ENCODE results near the gene DIAPH1. TPM values are rescaled to one million over a fixed set of nuclear protein-coding genes. Genes with fewer than 3 reads are reported as not detected.
"Not testable (repeated sequence)": the region's sequence is repeated elsewhere in the genome, so short reads cannot be mapped to it uniquely, and the experiment has no call there.

DIAPH1 gene
- total and polyA plus RNA-seq, 11 donors, result 29.9 to 137 (median 61.5) TPM

- H3K27ac ChIP-seq, result no peak overlapping the region
- H3K4me1 ChIP-seq, result peaks cover 0 to 90% (median 29%) of the 10 kb centered on the region in 12 donors
- no peaks in the 10 kb centered on the region for H3K9me3 ChIP-seq
- DNase-seq (no peak), ATAC-seq (no peak)
- H3K4me3 ChIP-seq, result no peak overlapping the region
- intact Hi-C loops (cut with DNase I), result no loop called here
- no peaks in the 10 kb centered on the region for H3K27me3 ChIP-seq
- no peaks in the 10 kb centered on the region for H3K36me3 ChIP-seq
- 79 to 84% (median 80%) methylated on average over 3 of the region's 3 CpGs for WGBS, 4 donors
- TF ChIP-seq POLR2A (IDR thresholded peaks at IDR 0.05) (no peak), CTCF (IDR thresholded peaks at IDR 0.05) (no peak)
These were observed 7.5 kb downstream of the DIAPH1 start for GRCh38 chr5:141611289-141611688.

- H3K9me3 ChIP-seq; H3K4me3 ChIP-seq; DNase-seq; ATAC-seq; H3K27ac ChIP-seq; intact Hi-C loops (cut with DNase I); H3K36me3 ChIP-seq; H3K27me3 ChIP-seq: not testable (repeated sequence)
- H3K4me1 ChIP-seq, result peaks cover 0 to 91% (median 35%) of the 10 kb centered on the region in 12 donors
- WGBS, 4 donors, result 96 to 99% (median 97%) methylated on average over 7 of the region's 7 CpGs
These were observed 8.9 kb downstream of the DIAPH1 start for GRCh38 chr5:141609921-141610320.

GRCh38 chr5:141609044-141609443 lies 9.8 kb downstream of the DIAPH1 start:
- Histone ChIP-seq H3K4me1 (peaks cover 0 to 91% (median 41%) of the 10 kb centered on the region in 12 donors), H3K9me3 (no peaks in the 10 kb centered on the region), H3K4me3 (no peak overlapping the region), H3K36me3 (no peaks in the 10 kb centered on the region), H3K27me3 (no peaks in the 10 kb centered on the region), H3K27ac (peak overlapping the region in 1 of 12 donors; percentile 92)
- intact Hi-C loops (cut with DNase I), result no loop called here
- TF ChIP-seq POLR2A (IDR thresholded peaks at IDR 0.05), result no peak
- TF ChIP-seq CTCF (IDR thresholded peaks at IDR 0.05), result no peak
- WGBS, 4 donors, result 95 to 98% (median 96%) methylated on average over 3 of the region's 3 CpGs
- DNase-seq (no peak), ATAC-seq (no peak)

- Histone ChIP-seq H3K4me3 (no peak overlapping the region), H3K27me3 (no peaks in the 10 kb centered on the region), H3K36me3 (no peaks in the 10 kb centered on the region), H3K27ac (peak overlapping the region in 1 of 12 donors; percentile 92), H3K4me1 (peaks cover 0 to 91% (median 41%) of the 10 kb centered on the region in 12 donors), H3K9me3 (no peaks in the 10 kb centered on the region)
- intact Hi-C loops (cut with DNase I), result no loop called here
- TF ChIP-seq CTCF (IDR thresholded peaks at IDR 0.05) (no peak), POLR2A (IDR thresholded peaks at IDR 0.05) (no peak)
- DNase-seq (no peak), ATAC-seq (no peak)
- 61 to 79% (median 72%) methylated on average over 1 of the region's 1 CpG for WGBS, 4 donors
These were observed 10.2 kb downstream of the DIAPH1 start for GRCh38 chr5:141608557-141608956.

GRCh38 chr5:141608046-141608445 lies 10.8 kb downstream of the DIAPH1 start:
- TF ChIP-seq POLR2A (IDR thresholded peaks at IDR 0.05) (no peak), CTCF (IDR thresholded peaks at IDR 0.05) (no peak)
- ATAC-seq (no peak), DNase-seq (no peak)
- intact Hi-C loops (cut with DNase I), result no loop called here
- WGBS, 4 donors, result 65 to 74% (median 70%) methylated on average over 2 of the region's 2 CpGs
- Histone ChIP-seq H3K4me3 (no peak overlapping the region), H3K9me3 (no peaks in the 10 kb centered on the region), H3K4me1 (peaks cover 0 to 91% (median 41%) of the 10 kb centered on the region in 12 donors), H3K36me3 (no peaks in the 10 kb centered on the region), H3K27me3 (no peaks in the 10 kb centered on the region), H3K27ac (peak overlapping the region in 1 of 12 donors; percentile 92)
